GM21786 (cell line): ENCODE measurements around the gene JKAMP.

Source experiments
- ATAC-seq: cut with Tn5 transposase; IDR thresholded peaks from one replicate; pipeline ENCODE4 v1.9.1; 2021; ENCODE audit not compliant: unreplicated experiment

The JKAMP gene

GRCh38 chr14:59538936-59539335 lies 54.6 kb downstream of the JKAMP start:
- no peak for ATAC-seq

- no peak for ATAC-seq
These were observed 56.5 kb downstream of the JKAMP start for GRCh38 chr14:59540852-59541251.

DNA sequence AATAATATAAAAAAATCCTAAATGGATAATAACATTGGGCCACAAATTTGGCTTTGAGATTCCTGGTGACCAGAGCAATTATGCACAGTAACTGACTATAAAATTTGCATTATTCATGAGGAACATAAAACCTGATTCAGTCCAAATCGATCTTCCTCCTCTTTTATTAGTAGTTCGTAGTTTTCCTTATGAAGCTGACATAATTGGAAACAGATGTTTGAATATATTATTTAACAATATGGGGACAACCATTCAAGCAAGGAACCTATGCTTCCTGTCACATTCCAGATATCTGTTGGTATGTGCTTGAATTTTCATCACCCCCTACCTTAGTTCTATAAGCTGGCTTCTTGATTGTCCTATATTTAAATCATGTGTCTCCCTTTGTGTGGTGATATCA lies 57.4 kb downstream of the JKAMP start:
- ATAC-seq = no peak

GRCh38 chr14:59543873-59544272 lies 59.6 kb downstream of the JKAMP start:
- no peak for ATAC-seq

DNA sequence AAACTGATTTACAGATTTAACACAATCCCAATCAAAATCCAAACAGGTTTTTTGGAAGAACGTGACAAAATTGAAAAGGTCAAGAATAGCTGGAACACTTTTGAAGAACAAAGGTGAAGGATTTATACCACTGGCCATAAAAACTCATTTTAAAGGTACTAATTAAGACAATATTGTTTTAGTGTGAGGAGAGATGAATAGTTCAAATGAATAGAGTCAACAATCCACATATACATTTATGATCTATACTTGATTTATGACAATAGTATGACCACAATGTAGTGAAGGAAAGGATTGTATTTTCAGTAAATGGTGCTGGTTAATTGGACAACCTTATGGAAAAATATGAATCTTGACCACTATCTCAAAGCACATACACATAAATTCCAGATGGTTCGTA lies 63.0 kb downstream of the JKAMP start:
- no peak for ATAC-seq
